Glutamatergic neuron (in vitro differentiated cells): ENCODE data around the gene ADARB1. TPM values are rescaled to one million over a fixed set of nuclear protein-coding genes. Genes with fewer than 3 reads are reported as not detected.

Experiments
- DNase-seq: peaks from one replicate; pipeline ENCODE4 v3.0.0; 2022
- H3K27ac Mint-ChIP-seq: one replicate; pipeline ENCODE4 v1.8.0; 2020; ENCODE audit warnings: mild to moderate bottlenecking, mixed read lengths, inconsistent platforms; ENCODE audit not compliant: unreplicated experiment
- H3K27me3 Mint-ChIP-seq: one replicate; pipeline ENCODE4 v1.8.0; 2020; ENCODE audit warnings: mild to moderate bottlenecking, moderate library complexity, mixed read lengths, inconsistent platforms; ENCODE audit not compliant: unreplicated experiment
- H3K36me3 Mint-ChIP-seq: one replicate; pipeline ENCODE4 v1.8.0; 2020; ENCODE audit warnings: mild to moderate bottlenecking, mixed read lengths, inconsistent platforms; ENCODE audit not compliant: unreplicated experiment
- H3K4me1 Mint-ChIP-seq: one replicate; pipeline ENCODE4 v1.8.0; 2020; ENCODE audit warnings: mild to moderate bottlenecking, low read depth, mixed read lengths, inconsistent platforms; ENCODE audit not compliant: unreplicated experiment
- H3K4me3 Mint-ChIP-seq: one replicate; pipeline ENCODE4 v1.8.0; 2020; ENCODE audit warnings: mild to moderate bottlenecking, mixed read lengths, inconsistent platforms; ENCODE audit not compliant: unreplicated experiment
- H3K9me3 Mint-ChIP-seq: one replicate; pipeline ENCODE4 v1.8.0; 2020; ENCODE audit warnings: mild to moderate bottlenecking, moderate library complexity, mixed read lengths, inconsistent platforms; ENCODE audit not compliant: unreplicated experiment
- CTCF ChIP-seq: fragments of 200-600 bp; sonication (generic); IDR thresholded peaks from one replicate; pipeline ENCODE4 v1.5.0; 2021; ENCODE audit not compliant: partially characterized antibody, unreplicated experiment
- total RNA-seq: library from RNA; stranded (reverse); fragmentation: NEBNext Ultra II Directional; extraction: Animal tissue kit (Norgen Biotek cat#: 25700); gene quantifications from one replicate; pipeline ENCODE4 v1.2.1, GENCODE V29; 2021; ENCODE audit not compliant: unreplicated experiment

ADARB1 gene
- total RNA-seq, 1 donor from 2014 or later, result 49.2 TPM

DNA sequence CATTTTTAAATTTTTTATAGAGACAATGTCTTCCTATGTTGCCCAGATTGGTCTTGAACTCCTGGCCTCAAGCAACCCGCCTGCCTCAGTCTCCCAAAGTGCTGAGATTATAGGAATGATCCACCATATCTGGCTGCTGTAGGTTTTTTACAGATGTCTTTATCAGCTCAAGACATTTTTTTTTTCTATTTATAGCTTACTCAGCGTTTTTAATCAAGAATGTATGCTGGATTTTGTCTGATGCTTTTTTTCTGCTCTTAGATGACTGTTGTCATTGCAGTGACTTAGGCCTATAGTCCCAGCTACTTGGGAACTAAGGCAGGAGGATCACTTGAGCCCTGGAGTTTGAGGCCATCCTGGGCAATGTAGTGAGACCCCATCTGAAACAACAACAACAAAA is 140.8 kb downstream of the ADARB1 start:
- DNase-seq, result no peak
- no peak overlapping the region for H3K27ac Mint-ChIP-seq
- H3K36me3 Mint-ChIP-seq, result peaks cover 16% of the 10 kb centered on the region
- TF ChIP-seq CTCF, result no peak
- H3K4me3 Mint-ChIP-seq, result no peak overlapping the region
- H3K27me3 Mint-ChIP-seq, result no peaks in the 10 kb centered on the region
- no peaks in the 10 kb centered on the region for H3K4me1 Mint-ChIP-seq
- peaks cover 2% of the 10 kb centered on the region for H3K9me3 Mint-ChIP-seq

- H3K9me3 Mint-ChIP-seq, result peaks cover 2% of the 10 kb centered on the region
- H3K4me1 Mint-ChIP-seq, result no peaks in the 10 kb centered on the region
- no peak for TF ChIP-seq CTCF
- peaks cover 16% of the 10 kb centered on the region for H3K36me3 Mint-ChIP-seq
- no peak for DNase-seq
- H3K4me3 Mint-ChIP-seq, result no peak overlapping the region
- H3K27me3 Mint-ChIP-seq, result no peaks in the 10 kb centered on the region
- no peak overlapping the region for H3K27ac Mint-ChIP-seq
These were observed 142.6 kb downstream of the ADARB1 start for GRCh38 chr21:45217010-45217409.

GRCh38 chr21:45219517-45219916 is 145.1 kb downstream of the ADARB1 start:
- no peak for DNase-seq
- no peaks in the 10 kb centered on the region for H3K27me3 Mint-ChIP-seq
- TF ChIP-seq CTCF, result no peak

DNA sequence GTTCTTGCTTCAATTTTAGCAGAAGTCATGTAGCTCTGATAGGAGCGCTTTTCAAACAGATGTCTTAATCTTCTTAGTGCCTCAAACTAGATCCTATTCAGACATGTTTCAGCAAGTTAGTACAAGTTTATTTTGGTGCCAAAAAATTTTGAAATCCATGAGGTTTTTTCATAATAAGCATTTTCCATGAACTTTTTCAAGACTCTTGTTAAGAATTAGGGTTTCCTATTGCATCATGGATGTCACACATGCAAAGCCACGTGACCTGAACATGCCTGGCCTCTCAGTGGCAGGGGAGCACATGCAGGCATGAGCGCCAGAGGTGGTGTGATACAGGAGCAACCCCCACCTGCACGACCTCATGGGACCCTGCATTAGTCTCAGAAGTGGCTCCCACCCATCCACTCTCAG is 145.7 kb downstream of the ADARB1 start:
- H3K27ac Mint-ChIP-seq, result no peak overlapping the region
- peaks cover 5% of the 10 kb centered on the region for H3K9me3 Mint-ChIP-seq
- H3K27me3 Mint-ChIP-seq, result peaks cover 2% of the 10 kb centered on the region
- TF ChIP-seq CTCF, result no peak
- no peaks in the 10 kb centered on the region for H3K4me1 Mint-ChIP-seq
- no peak for DNase-seq
- H3K36me3 Mint-ChIP-seq, result peaks cover 16% of the 10 kb centered on the region
- H3K4me3 Mint-ChIP-seq, result no peak overlapping the region

More at GRCh38 chr21:45219517-45219916, 145.1 kb downstream of the ADARB1 start:
- no peak overlapping the region for H3K27ac Mint-ChIP-seq
- H3K9me3 Mint-ChIP-seq, result peaks cover 5% of the 10 kb centered on the region
- H3K4me3 Mint-ChIP-seq, result no peak overlapping the region
- H3K36me3 Mint-ChIP-seq, result peaks cover 16% of the 10 kb centered on the region
- no peaks in the 10 kb centered on the region for H3K4me1 Mint-ChIP-seq

DNA sequence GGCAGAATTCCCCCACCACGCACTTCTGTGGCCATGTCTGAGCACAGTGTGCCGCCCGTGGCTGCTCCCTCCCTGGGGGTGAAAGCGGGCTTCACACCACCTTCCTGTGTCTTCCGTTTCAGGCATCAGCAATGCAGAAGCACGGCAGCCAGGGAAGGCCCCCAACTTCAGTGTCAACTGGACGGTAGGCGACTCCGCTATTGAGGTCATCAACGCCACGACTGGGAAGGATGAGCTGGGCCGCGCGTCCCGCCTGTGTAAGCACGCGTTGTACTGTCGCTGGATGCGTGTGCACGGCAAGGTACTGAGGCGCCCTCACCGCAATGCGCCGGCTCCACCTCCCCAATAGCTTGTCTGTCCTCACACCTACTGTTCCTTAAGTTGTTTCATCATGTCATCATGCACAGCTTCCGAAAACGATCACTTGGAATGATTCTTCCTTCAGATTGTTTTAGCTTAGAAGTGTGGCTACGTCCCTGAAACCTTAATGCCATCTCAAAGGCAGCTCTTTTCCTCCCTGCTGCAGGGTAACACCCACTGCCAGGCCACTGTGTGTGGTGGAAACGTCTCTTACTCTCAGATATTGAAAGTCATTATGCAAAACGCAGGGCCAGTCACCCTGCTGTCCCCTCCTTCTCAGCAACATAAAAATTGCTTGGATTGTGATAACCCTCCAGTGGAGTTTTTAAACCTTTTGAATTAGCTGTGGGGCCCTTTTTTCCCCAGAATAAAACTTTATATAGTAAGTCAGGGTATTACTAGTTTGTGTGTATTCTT is 146.5 kb downstream of the ADARB1 start:
- DNase-seq, result no peak
- Mint-ChIP-seq H3K27ac (no peak overlapping the region), H3K27me3 (peaks cover 2% of the 10 kb centered on the region), H3K36me3 (peaks cover 16% of the 10 kb centered on the region), H3K4me1 (no peaks in the 10 kb centered on the region), H3K9me3 (peaks cover 5% of the 10 kb centered on the region), H3K4me3 (no peak overlapping the region)
- TF ChIP-seq CTCF, result no peak
